Astrocyte (in vitro differentiated cells and primary cell): Measurements from ENCODE around the gene SLC35D3. TPM values are rescaled to one million over a fixed set of nuclear protein-coding genes. Genes with fewer than 3 reads are reported as not detected.

Source experiments
- DNase-seq: peaks from one replicate; pipeline ENCODE4 v3.0.0-alpha.2; 2010; ENCODE audit warnings: low read depth
- FAIRE-seq: peaks from 2 replicates; lab custom pipeline; 2011; peaks lifted over from hg19 to GRCh38; lab: Jason Lieb, UNC
- H2AFZ ChIP-seq: 2 replicates; pipeline ENCODE4 v1.6.0; 2012; ENCODE audit warnings: low read depth, low read length, inconsistent platforms
- H3K27ac ChIP-seq: 2 replicates; pipeline ENCODE4 v1.5.1; 2011; ENCODE audit warnings: low read depth, low read length, inconsistent platforms
- H3K27me3 ChIP-seq: 2 replicates; pipeline ENCODE4 v1.6.0; 2011; ENCODE audit warnings: low read length, inconsistent platforms; ENCODE audit not compliant: insufficient read depth
- H3K36me3 ChIP-seq: 2 replicates; pipeline ENCODE4 v1.5.1; 2011; ENCODE audit warnings: low read length, inconsistent platforms; ENCODE audit not compliant: insufficient read depth
- H3K4me1 ChIP-seq: 2 replicates; pipeline ENCODE4 v1.5.1; 2011; ENCODE audit warnings: low read length, inconsistent platforms; ENCODE audit not compliant: insufficient read depth
- H3K4me2 ChIP-seq: 2 replicates; pipeline ENCODE4 v1.6.0; 2012; ENCODE audit warnings: low read length, inconsistent platforms
- H3K4me3 ChIP-seq: 2 replicates; pipeline ENCODE4 v1.5.1; 2011; ENCODE audit warnings: low read depth, mild to moderate bottlenecking, low read length, inconsistent platforms; ENCODE audit not compliant: insufficient read depth
- H3K79me2 ChIP-seq: 2 replicates; pipeline ENCODE4 v1.6.0; 2012; ENCODE audit warnings: mild to moderate bottlenecking, low read length, inconsistent platforms; ENCODE audit not compliant: insufficient read depth
- H3K9ac ChIP-seq: 2 replicates; pipeline ENCODE4 v1.6.0; 2012; ENCODE audit warnings: mild to moderate bottlenecking, low read length, inconsistent platforms
- H3K9me3 ChIP-seq: 2 replicates; pipeline ENCODE4 v1.5.1; 2012; ENCODE audit warnings: low read depth, mild to moderate bottlenecking, low read length, inconsistent platforms; ENCODE audit not compliant: insufficient read depth
- H4K20me1 ChIP-seq: 2 replicates; pipeline ENCODE4 v1.6.0; 2012; ENCODE audit warnings: low read length, inconsistent platforms; ENCODE audit not compliant: insufficient read depth
- H3K27ac Mint-ChIP-seq: one replicate; pipeline ENCODE4 v1.8.0; 2021; ENCODE audit warnings: mild to moderate bottlenecking, mixed read lengths; ENCODE audit not compliant: unreplicated experiment
- H3K27me3 Mint-ChIP-seq: one replicate; pipeline ENCODE4 v1.8.0; 2021; ENCODE audit warnings: low read depth, mixed read lengths; ENCODE audit not compliant: unreplicated experiment
- H3K36me3 Mint-ChIP-seq: one replicate; pipeline ENCODE4 v1.8.0; 2021; ENCODE audit warnings: low read depth, mixed read lengths; ENCODE audit not compliant: unreplicated experiment
- H3K4me1 Mint-ChIP-seq: one replicate; pipeline ENCODE4 v1.8.0; 2021; ENCODE audit warnings: low read depth, mixed read lengths; ENCODE audit not compliant: unreplicated experiment
- H3K4me3 Mint-ChIP-seq: one replicate; pipeline ENCODE4 v1.8.0; 2021; ENCODE audit warnings: mild to moderate bottlenecking, moderate library complexity, mixed read lengths; ENCODE audit not compliant: unreplicated experiment
- H3K9me3 Mint-ChIP-seq: one replicate; pipeline ENCODE4 v1.8.0; 2021; ENCODE audit warnings: mild to moderate bottlenecking, mixed read lengths; ENCODE audit not compliant: unreplicated experiment
- CTCF ChIP-seq: IDR thresholded peaks from 2 replicates; pipeline ENCODE4 v1.5.1; 2011; ENCODE audit warnings: low read depth, mild to moderate bottlenecking, inconsistent platforms, low read length, moderate library complexity; ENCODE audit not compliant: insufficient read depth
- EZH2 ChIP-seq: IDR thresholded peaks from 2 replicates; pipeline ENCODE4 v1.6.1; 2012; ENCODE audit warnings: mild to moderate bottlenecking, low read length, inconsistent platforms; ENCODE audit not compliant: insufficient read depth
- total RNA-seq: library from RNA; stranded (reverse); gene quantifications from 2 replicates; pipeline ENCODE4 v1.2.1, GENCODE V29; 2021

Gene SLC35D3
- total RNA-seq, 1 donor from 2014 or later: not detected

GRCh38 chr6:136967876-136968752, 46.0 kb downstream of the SLC35D3 start:
- H3K4me1 Mint-ChIP-seq: peaks cover 3% of the 10 kb centered on the region
- no peaks in the 10 kb centered on the region for H3K36me3 Mint-ChIP-seq
- peaks cover 3% of the 10 kb centered on the region for H3K27me3 Mint-ChIP-seq
- H3K27ac Mint-ChIP-seq: no peak overlapping the region
- Histone ChIP-seq H3K9me3 (no peaks in the 10 kb centered on the region), H3K27me3 (peaks cover 6% of the 10 kb centered on the region), H3K4me1 (no peaks in the 10 kb centered on the region), H2AFZ (no peak overlapping the region), H3K36me3 (no peaks in the 10 kb centered on the region), H3K27ac (no peak overlapping the region), H4K20me1 (no peaks in the 10 kb centered on the region), H3K79me2 (no peaks in the 10 kb centered on the region), H3K4me2 (no peak overlapping the region), H3K4me3 (no peak overlapping the region), H3K9ac (no peak overlapping the region)
- H3K9me3 Mint-ChIP-seq: no peaks in the 10 kb centered on the region
- no peak overlapping the region for H3K4me3 Mint-ChIP-seq
- DNase-seq (peak; percentile 47), FAIRE-seq (no peak)
- TF ChIP-seq CTCF (peak; percentile 64), EZH2 (no peak)

- H3K9ac ChIP-seq: no peak overlapping the region
- peaks cover 3% of the 10 kb centered on the region for H3K27me3 Mint-ChIP-seq
- no peak overlapping the region for H3K4me2 ChIP-seq
- no peak overlapping the region for H3K4me3 Mint-ChIP-seq
- H3K4me1 ChIP-seq: no peaks in the 10 kb centered on the region
- no peaks in the 10 kb centered on the region for H3K9me3 ChIP-seq
- no peak overlapping the region for H2AFZ ChIP-seq
- no peak overlapping the region for H3K27ac ChIP-seq
- H3K4me3 ChIP-seq: no peak overlapping the region
- H3K36me3 ChIP-seq: no peaks in the 10 kb centered on the region
- H3K27me3 ChIP-seq: peaks cover 6% of the 10 kb centered on the region
- H3K4me1 Mint-ChIP-seq: peaks cover 3% of the 10 kb centered on the region
- FAIRE-seq: no peak
- no peak for TF ChIP-seq CTCF
- no peak for TF ChIP-seq EZH2
- no peaks in the 10 kb centered on the region for H3K9me3 Mint-ChIP-seq
- H4K20me1 ChIP-seq: no peaks in the 10 kb centered on the region
- H3K27ac Mint-ChIP-seq: no peak overlapping the region
- H3K36me3 Mint-ChIP-seq: no peaks in the 10 kb centered on the region
- no peaks in the 10 kb centered on the region for H3K79me2 ChIP-seq
- DNase-seq: no peak
Observed at GRCh38 chr6:136968837-136969236, 46.7 kb downstream of the SLC35D3 start.

- peaks cover 3% of the 10 kb centered on the region for H3K4me1 Mint-ChIP-seq
- H3K9me3 ChIP-seq: no peaks in the 10 kb centered on the region
- H4K20me1 ChIP-seq: no peaks in the 10 kb centered on the region
- no peak overlapping the region for H3K4me3 Mint-ChIP-seq
- H3K9me3 Mint-ChIP-seq: no peaks in the 10 kb centered on the region
- no peak for DNase-seq
- no peak for FAIRE-seq
- peaks cover 3% of the 10 kb centered on the region for H3K27me3 Mint-ChIP-seq
- H3K4me2 ChIP-seq: no peak overlapping the region
- no peak overlapping the region for H3K27ac ChIP-seq
- no peak overlapping the region for H3K27ac Mint-ChIP-seq
- H3K9ac ChIP-seq: no peak overlapping the region
- no peak for TF ChIP-seq CTCF
- TF ChIP-seq EZH2: no peak
- H3K27me3 ChIP-seq: peaks cover 6% of the 10 kb centered on the region
- H2AFZ ChIP-seq: no peak overlapping the region
- no peaks in the 10 kb centered on the region for H3K36me3 Mint-ChIP-seq
- H3K79me2 ChIP-seq: no peaks in the 10 kb centered on the region
- no peak overlapping the region for H3K4me3 ChIP-seq
- H3K36me3 ChIP-seq: no peaks in the 10 kb centered on the region
- H3K4me1 ChIP-seq: no peaks in the 10 kb centered on the region
Observed at GRCh38 chr6:136969433-136969832, 47.3 kb downstream of the SLC35D3 start.
